Kidney epithelial cell (primary cell): ENCODE results near the gene PPME1. TPM values are rescaled to one million over a fixed set of nuclear protein-coding genes. Genes with fewer than 3 reads are reported as not detected.
A peak's percentile ranks its signal among the peaks of the same experiment; 100 is the strongest.
"Not testable (repeated sequence)": the region's sequence is repeated elsewhere in the genome, so short reads cannot be mapped to it uniquely, and the experiment has no call there.

Experiments
- DNase-seq: peaks from one replicate; pipeline ENCODE4 v3.0.0-alpha.2; 2010; ENCODE audit warnings: low read depth
- H3K27me3 ChIP-seq: 2 replicates; pipeline ENCODE4 v1.6.0; 2011; ENCODE audit warnings: low read length; ENCODE audit not compliant: control insufficient read depth, insufficient read depth
- H3K36me3 ChIP-seq: 2 replicates; pipeline ENCODE4 v1.5.1; 2011; ENCODE audit warnings: low read length; ENCODE audit not compliant: control insufficient read depth, insufficient read depth
- H3K4me3 ChIP-seq: 2 replicates; pipeline ENCODE4 v1.5.1; 2011; ENCODE audit warnings: low read depth, mild to moderate bottlenecking, control low read depth, low read length
- CTCF ChIP-seq: IDR thresholded peaks from 2 replicates; pipeline ENCODE4 v1.5.1; 2011; ENCODE audit warnings: mild to moderate bottlenecking, moderate library complexity, low read length, control low read depth, inconsistent platforms; ENCODE audit not compliant: insufficient read depth, poor library complexity, severe bottlenecking
- total RNA-seq: library from RNA; depleted of rRNA; stranded (reverse); fragments of >200 nt; gene quantifications from 2 replicates; pipeline ENCODE4 v1.2.3, GENCODE V29; 2015

Gene PPME1
- total RNA-seq, 1 donor from 2014 or later, result 29.2 TPM

GRCh38 chr11:74134661-74135060 lies 36.4 kb upstream of the PPME1 start:
- Histone ChIP-seq H3K36me3 (no peaks in the 10 kb centered on the region), H3K4me3 (no peak overlapping the region), H3K27me3 (no peaks in the 10 kb centered on the region)
- no peak for DNase-seq
- no peak for TF ChIP-seq CTCF

DNA sequence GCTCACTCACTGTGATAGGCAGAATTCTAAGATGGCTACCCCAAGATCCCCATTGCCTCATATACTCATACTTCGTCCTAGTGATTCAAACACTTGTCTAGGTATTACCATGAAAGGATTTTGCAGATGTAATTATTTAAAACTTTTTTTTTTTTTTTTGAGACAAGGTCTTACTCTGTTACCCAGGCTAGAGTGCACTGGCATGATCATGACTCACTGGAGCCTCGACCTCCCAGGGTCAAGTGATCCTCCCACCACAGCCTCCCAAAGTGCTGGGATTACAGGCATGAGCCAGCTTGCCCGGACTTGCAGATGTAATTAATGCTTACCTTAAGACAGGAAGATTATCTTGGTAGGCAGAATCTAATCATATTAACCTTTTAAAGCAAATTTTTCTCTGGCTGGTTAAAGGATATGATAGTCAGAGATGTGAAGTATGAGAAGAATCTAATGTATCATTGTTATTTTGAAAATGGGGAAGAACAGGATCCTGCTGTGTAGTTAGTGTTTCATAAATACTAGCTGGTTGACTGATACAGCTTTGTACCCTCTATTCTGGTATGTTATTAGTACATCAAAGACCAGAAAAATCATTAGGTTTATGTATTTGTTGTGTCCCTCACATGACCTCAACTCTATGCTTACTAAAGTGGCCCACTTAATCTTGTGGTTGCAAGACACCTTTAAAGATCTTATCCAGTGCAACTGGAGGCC lies 35.8 kb upstream of the PPME1 start:
- no peaks in the 10 kb centered on the region for H3K36me3 ChIP-seq
- no peak for TF ChIP-seq CTCF
- no peak for DNase-seq
- H3K27me3 ChIP-seq, result no peaks in the 10 kb centered on the region
- H3K4me3 ChIP-seq, result no peak overlapping the region

GRCh38 chr11:74138021-74138420 lies 33.1 kb upstream of the PPME1 start:
- no peak for TF ChIP-seq CTCF
- no peak overlapping the region for H3K4me3 ChIP-seq
- no peak for DNase-seq
- no peaks in the 10 kb centered on the region for H3K27me3 ChIP-seq
- H3K36me3 ChIP-seq, result no peaks in the 10 kb centered on the region

GRCh38 chr11:74138572-74138971 lies 32.5 kb upstream of the PPME1 start:
- no peak for TF ChIP-seq CTCF
- DNase-seq, result peak; percentile 97
- H3K4me3 ChIP-seq, result no peak overlapping the region

DNA sequence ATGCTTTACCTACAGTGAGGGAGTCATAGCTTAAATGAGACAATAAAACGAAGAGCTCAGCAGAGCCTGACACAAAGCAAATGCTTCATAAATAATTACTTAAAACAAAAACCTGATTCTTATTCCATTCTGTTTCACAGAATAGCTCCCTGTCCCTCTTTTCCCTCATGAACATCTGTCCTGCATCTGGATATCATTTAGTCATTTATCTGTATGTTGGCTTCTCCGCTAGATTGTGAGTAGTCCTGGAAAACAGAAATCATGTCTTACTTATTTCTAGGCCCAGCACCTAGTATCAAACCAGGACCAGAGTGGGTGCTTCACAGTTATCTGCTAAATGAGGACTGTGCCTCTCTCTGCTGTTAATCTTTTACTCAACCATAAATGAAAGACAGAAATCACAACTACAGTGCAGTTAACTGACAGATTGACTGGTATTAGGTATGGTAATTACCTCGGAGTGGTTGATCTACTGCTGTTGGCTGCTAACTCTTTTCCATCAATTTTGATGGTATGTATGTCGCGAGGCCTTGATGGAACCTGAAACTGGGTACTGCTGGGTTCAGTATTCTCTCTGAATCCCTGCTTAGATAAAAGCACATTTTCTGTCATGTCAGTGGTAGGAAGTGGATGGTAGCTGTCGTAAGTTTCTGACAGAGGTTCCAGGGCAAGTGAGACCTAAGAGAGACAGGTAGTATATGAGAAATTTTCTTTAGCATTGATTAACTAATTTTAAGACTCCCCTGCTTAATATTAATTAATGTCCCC lies 31.8 kb upstream of the PPME1 start:
- no peak for TF ChIP-seq CTCF
- H3K36me3 ChIP-seq, result no peaks in the 10 kb centered on the region
- no peak overlapping the region for H3K4me3 ChIP-seq
- no peaks in the 10 kb centered on the region for H3K27me3 ChIP-seq
- no peak for DNase-seq

More at GRCh38 chr11:74138572-74138971, 32.5 kb upstream of the PPME1 start:
- Histone ChIP-seq H3K27me3 (no peaks in the 10 kb centered on the region), H3K36me3 (no peaks in the 10 kb centered on the region)

DNA sequence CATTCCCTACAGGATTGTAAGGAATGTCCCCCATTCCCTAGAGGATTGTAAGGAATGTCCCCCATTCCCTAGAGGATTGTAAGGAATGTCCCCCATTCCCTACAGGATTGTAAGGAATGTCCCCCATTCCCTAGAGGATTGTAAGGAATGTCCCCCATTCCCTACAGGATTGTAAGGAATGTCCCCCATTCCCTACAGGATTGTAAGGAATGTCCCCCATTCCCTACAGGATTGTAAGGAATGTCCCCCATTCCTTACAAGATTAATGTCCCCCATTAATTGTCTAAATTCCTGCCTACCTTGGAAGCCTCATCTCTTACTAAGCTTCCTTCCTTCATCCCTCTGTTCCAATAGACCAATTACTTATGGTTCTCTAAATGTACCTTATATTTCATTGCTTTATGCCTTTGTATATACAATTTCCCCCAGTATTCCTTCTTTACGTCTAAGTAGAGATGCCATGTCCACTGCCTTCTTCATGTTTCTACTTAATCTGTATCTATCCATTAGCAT lies 31.1 kb upstream of the PPME1 start:
- H3K27me3 ChIP-seq, H3K4me3 ChIP-seq, H3K36me3 ChIP-seq, DNase-seq: not testable (repeated sequence)
